GM21717 (cell line): ENCODE results near the gene BPIFB6.

ENCODE experiments used
- ATAC-seq: cut with Tn5 transposase; IDR thresholded peaks from one replicate; pipeline ENCODE4 v1.9.1; 2021; ENCODE audit warnings: mild to moderate bottlenecking, moderate library complexity; ENCODE audit not compliant: unreplicated experiment

The BPIFB6 gene

DNA sequence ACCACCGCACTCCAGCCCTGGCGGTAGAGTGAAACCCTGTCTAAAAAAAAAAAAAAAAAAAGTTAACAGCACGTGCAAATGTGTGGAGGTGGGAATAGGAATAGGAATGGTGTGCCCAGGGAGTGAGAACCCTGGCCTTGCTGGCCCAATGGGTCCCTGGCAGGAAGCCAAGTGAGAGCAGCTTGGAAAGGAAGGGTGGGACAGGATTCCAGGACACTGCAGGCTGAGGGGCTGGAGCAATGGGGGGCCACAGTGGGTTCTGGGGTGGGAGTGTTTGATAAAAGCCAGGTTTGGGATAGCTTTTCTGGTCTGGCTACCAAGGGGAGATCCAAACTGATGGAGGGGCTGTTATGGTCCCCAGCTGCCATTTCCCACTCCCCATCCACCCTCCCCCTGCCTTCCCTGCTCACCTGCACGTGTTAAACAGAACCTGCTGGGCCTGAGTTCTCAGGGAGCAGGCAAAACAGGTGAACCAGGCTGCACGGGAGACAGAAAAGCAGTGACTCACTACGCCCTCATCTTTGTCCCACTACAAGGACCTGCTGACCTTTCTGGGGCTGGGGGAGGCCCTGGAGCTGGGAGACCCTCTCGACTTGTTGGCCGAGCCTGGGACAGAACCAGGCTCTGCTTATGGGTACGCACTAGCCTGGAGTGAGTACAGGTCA lies 30.5 kb upstream of the BPIFB6 start:
- no peak for ATAC-seq

DNA sequence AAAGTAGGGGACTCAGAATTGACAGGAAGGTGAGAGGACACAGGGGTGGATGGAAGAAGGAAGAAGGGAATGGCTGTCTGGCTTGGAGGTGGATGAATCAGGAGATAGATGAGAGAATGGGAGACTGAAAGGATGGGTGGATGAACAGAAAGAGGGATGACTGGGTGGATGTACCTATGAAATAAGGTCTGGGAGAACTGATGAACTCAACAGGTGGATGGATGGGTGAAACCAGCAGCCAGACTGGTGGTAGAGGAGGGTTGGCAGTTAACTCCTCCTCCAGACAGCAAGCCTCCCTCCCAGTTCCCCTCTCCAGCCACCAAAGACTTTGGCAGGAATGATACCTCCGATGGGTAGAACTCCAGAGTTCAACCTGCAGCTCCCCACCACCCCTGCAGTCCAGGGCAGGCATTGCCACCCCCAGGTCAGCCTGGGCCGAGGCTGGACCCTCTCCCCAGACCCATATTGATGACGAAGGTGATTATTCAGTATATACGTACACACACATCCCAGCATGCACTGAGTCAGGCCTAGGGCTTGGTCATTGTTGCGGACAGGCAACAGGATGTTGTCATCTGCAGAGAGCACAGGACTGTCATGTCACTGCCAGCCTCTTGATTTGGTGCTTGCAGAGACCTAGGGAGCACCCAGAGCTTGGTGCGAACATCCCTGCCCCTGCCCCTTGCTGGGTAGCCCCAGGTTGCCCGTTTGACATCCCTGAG lies 29.2 kb upstream of the BPIFB6 start:
- ATAC-seq, result no peak

DNA sequence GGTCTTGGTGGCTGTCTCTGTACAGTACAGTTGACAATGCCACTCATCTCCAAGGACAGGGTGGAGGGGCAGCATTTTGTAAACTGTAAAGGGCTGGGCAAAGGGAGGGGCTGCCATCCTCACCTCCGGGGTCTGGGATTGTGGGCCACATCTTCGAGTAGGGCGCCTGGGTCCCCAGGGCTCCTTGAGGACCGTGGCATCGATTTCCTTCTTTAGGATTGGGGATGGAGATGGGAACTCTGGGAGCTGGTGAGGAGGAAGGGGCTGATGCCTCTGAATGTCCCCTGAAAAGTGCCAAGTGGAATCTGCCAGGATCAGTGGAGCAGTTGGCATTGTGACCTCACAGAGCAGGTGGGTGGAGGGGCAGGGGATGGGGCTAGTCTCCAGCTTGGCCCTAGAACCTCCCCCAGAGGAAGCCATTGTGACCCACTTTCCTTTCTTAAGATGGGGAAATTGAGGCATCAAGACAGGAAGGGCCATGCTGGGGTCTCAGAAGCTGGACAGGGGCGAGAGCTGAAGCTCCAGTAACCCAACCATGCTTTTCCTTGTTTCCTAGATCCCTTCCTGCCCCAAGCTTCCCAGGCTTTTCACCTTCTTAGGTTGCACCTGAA lies 27.2 kb upstream of the BPIFB6 start, which contains the start of gene SUN5:
TSS of gene SUN5 (minus strand) at position 293 of the 611 bp plus-strand sequence. CDS start at position 200, 93 bp downstream.
- no peak for ATAC-seq

DNA sequence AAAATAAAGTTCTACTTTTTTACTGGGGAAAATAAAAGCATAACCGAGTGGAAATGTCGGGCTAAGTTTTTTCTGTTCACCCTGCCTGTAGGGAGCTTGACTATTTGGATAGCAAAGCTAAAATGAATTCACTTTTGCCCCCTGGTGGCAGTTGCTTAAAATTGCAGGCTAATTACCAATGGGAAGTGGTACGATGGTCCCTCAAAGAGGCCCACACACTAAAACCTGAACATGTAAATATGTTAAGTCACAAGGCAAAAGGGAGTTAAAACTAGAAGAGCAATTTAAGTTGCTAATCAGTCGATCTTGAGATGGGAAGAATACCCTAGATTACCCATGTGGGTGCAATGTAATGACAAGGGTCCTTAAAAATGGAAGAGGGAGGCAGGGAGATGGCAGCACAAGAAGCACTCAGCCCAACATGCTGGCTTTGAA lies 26.3 kb upstream of the BPIFB6 start:
- no peak for ATAC-seq

DNA sequence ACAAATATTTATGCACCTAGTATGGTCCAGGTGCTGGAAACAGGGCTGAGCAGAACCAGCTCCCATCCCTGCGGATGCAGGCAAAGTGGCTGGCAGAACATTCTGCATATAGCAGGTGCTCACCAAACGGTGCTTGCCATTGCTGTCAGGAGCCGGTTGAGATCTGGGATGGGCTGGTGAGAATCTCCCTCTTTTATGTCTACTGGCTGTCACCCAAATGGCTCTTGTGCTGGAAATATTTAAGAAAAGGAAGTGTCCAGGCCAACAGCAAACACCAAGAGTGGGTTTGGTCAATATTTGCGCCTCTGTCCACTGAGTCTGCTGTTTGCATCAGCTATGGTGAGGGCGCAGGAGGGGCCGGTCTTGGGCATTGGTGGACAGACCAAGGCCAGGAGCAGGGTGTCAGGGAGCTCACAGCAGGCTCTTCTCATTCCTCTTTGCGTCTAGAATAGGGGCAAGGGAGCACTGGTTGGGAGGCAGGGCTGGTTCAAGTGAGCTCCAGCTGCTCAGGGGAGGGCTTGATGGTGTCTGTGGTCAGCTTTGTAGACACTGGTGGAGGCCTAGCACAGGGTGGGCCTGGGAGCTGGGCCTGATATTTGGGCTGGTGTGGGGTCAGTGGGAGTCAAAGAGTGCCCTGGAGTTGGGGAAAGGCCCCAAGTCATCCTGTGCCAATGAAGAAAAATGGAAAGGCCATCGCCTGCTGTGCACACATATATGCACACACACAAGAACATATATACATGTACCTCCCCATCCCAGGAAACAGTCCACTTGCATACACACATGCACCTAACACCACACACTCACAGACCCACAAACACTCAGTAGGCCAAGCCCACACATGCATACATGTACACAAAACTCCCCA lies 25.3 kb upstream of the BPIFB6 start:
- ATAC-seq, result no peak

DNA sequence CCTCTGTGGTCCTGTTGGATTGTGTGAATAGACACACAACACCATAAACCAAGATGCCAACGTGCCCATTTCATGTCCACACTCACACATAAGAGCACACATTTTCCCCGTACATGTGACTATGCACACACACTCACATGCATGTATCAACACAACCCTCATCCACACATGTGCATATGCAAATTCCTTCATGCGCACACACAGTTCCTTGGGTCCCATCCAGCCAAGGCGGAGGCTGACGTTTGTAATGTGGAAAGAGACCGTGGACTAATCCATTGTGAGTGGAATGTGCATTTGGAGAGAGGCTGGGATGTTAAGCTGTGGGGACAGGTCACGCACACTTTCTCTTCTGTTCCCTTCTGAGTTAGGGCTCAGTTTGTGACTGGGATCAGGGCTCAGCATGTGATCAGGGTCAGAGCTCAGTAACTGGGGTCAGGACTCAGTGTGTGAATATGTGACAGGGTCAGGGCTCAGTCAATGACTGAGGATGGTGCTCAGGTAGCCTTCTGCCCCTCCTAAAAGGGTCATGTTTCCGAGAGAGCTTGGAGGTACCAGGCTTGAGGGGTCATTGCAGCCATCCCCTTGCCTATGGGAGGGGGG lies 24.6 kb upstream of the BPIFB6 start:
- no peak for ATAC-seq

DNA sequence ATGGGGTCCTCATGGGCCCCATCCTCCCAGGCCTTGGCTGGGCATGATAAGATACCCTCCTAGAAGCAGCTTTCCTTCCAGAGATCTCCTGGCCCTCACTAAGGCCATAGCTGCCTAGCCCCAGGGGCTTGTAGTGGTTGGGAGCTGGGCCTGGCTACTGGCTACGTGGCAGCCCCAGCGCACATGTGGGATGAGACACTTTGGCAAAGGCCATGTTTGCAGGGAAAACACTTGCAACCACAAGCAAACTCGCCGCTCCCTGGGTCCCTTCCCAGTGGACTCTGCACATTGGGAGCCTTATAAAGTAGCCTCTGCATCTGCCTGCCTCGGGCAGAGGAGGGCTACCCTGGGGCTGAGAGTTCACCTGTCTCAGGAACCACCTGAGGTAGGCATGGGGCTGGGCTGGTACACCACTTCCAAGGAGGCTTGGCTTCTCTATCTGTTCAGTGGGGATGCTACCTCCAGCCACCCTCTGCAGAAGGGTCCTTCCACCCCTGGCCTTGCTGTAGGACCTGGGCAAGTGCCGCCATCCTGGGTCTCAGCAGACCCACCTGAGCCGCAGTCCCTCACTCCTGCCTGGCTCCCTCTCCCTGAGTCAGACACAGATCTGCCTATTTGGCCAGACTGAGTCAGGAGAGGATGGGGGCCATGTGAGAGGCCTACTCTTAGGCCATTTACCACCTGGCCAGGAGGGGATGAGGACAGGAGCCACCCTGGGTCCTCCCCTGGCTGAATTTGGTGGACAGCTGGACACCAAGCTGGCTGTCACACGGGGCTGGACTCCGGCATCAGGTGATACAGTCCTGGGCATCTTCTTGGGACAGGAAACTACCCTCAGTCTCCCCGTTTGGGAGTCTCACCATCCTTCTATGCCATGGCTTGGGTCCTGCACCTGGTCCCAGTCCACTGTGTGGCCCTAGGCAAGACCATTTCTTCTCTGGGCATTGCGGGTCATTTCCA lies 23.8 kb upstream of the BPIFB6 start, which contains the start of gene BPIFB2:
TSS of gene BPIFB2 (plus strand) at position 329 of the 960 bp plus-strand sequence. CDS start 871 bp downstream, outside the sequence.
- no peak for ATAC-seq

DNA sequence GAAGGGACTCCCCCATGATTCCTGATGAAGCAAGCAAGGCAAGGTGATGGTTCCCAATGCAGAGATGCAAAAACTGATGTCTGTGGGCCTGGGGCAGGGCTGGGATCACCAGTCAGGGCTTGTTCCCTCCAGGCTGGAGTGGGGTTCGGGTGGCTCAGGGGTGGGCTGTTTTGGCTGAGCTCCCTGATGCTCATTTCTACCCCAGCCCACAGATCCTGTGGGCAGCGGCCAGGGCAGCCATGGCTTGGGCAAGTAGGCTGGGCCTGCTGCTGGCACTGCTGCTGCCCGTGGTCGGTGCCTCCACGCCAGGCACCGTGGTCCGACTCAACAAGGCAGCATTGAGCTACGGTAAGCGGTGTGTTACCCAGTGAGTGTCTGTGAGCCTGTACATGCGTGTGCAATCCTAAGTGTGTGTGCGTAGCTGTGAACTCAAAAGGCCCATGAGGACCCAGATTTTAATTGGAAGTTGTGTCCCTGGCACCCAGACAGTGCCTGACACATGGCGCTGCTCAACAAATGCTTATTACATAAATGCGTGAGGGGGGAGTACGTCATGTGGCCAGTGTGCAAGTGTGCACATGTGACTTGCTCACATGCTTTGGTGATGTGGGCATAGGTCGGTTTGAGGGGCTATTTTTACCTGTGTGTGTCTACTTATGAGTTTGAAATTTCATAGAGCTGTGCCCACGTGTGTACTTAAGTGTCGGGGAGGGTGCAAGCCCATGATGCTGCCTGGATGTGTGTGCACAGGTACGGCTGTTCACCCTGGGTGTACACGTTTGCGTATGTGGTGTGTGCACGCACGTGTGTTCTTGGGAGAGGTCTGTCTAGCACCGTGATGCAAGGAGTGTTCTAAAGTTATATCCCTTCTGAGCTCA lies 22.9 kb upstream of the BPIFB6 start:
- ATAC-seq, result no peak

DNA sequence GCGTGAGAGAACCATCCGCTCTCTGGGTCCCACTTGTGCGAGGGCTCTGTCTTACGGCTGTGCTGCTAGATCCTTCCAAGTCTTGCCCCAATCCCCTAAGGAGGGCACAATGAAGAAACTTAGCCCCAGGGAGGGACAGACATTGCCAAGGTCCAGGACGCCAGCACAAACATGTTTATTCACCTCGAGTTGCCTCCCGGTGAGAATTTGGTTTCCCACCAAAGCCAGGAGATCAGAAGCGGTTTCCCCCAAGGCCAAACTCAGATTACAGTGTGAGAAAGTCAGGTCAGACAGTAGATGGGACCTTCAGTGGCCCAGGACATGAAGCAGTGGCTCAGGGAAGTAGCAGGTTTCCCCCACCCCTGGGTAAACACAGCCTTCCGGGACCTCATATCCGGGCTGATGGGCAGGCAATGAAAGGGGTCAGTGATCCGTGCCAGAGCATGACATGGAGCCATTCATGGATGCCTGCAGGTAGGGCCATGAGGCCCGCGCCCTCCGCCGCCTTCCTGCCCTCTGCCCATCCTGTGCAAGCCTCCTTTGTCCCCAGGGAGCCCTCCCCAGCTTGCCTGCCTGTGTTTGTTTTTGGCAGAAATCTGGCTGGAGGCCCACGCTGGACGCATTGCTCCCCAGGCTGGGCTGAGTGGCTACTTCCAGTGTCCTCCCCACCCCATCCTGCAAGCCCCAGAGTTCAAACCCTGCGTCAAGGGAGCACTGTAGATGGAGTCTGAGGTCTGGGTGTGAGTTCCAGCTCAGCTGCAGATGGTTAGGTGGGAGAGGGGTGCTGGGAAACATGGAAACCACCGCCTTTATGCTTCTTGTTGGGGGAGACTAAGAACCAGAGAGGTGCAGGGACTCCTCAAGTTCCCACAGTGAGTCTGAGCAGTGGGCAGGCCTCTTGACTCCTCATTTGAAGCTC lies 22.0 kb upstream of the BPIFB6 start:
- ATAC-seq, result no peak

DNA sequence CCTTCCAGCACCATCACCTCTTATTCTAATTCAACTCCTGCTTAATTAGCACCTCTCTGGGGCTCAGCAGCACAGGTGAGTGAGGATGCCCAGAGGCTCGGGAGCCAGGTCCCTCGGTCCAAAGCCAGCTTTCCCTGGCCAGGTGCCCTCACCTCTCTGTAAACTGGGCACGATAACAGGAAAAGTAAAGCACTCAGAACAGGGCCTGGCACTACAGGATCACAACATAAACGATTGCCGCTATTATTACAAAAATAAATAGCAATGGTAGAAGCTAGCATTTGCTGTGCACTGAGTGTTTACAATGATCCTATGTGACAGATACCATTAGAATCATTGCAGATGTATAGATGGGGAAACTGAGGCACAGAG lies 21.3 kb upstream of the BPIFB6 start:
- no peak for ATAC-seq

DNA sequence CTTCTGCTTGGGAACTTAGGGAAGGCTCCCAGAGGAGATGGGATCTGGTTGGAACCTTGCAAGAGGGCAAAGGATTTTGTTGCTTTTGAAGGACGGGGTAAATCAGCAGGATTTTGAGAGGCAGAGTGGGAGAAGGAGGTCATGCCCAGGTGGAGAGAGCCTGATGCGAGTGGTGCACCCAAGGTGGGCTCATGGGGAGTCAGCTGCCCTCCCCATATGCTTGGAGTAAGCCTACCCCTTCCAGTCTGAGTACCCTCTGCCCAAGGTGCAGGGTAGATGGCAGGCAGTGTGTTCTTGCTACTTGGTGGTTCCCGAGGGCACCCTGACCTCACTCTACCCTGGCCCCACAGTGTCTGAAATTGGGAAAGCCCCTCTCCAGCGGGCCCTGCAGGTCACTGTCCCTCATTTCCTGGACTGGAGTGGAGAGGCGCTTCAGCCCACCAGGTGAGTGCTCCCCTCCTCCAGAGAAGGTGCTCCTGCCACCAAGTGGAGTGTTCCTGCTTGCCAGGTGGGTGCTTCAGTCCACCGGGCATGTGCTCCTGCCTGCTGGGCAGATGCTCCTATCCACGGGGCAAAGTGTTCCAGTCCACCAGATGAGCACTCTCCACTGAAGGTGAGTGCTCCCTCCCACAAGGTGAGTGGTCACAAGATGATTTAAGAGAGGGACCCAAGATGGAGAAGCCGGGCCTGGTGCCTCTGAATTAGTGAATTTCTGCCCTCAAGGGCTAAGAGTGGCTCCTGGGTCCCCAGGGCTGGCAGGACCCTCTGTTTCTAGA lies 20.6 kb upstream of the BPIFB6 start:
- no peak for ATAC-seq

DNA sequence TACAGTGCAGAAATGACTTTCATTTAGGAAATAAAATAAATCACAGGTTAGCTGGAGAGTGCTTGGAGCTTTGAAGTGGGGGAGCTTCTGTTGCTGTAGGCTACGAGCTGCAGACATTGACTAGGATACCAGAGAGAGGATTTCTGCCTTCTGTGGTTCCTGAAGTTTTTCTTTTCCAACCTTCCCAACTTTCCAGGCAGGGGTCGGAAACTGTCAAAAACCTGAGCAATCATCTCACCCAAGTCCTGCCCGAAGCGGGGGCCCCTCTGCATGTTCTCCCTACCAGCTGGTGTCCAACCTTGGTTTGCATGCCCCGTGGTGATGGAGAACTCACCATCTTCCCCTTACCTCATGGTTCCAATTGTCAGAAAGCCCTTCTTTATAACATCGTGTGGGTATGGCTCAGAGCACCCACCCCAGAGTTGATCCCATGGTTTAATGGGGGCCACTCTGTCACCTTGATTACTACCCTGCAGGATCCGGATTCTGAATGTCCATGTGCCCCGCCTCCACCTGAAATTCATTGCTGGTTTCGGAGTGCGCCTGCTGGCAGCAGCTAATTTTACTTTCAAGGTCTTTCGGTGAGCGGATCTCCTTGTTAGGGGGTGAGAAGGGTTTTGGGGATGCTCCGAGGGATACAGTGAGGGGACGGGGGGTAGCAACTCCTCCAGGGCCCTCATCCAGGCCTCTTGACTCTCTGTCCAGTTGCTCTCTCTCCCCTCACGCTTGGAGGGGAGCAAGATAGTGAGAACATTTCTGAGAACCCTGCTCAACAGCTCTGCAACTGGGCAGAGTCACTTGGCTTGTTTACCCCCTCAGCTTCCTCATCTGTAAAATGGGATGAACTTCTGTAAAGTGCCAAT lies 18.9 kb upstream of the BPIFB6 start:
- ATAC-seq, result no peak

DNA sequence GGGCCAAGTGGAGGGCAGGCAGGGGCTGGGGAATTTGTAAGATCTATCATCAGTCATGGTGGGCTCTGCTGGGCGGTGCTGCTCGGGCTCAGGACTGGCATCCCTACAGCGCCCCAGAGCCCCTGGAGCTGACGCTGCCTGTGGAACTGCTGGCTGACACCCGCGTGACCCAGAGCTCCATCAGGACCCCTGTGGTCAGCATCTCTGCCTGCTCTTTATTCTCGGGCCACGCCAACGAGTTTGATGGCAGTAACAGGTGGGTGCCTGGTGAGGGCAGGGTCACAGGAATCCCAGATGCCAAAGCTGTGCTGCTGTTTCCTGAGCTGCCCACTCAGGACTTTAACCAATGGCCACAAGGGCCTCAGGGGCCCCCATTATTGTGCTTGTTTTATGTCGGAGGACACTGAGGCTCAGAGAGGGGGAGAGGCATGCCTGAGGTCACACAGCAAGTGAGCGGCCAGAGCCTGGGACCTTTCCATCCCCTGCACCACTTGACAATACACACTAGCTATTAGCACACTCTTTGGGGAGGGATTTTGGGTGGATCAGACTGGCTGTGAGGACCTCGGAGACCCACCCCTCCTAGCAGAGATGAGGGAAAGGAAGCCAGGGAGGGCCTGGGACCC lies 17.6 kb upstream of the BPIFB6 start:
- no peak for ATAC-seq

DNA sequence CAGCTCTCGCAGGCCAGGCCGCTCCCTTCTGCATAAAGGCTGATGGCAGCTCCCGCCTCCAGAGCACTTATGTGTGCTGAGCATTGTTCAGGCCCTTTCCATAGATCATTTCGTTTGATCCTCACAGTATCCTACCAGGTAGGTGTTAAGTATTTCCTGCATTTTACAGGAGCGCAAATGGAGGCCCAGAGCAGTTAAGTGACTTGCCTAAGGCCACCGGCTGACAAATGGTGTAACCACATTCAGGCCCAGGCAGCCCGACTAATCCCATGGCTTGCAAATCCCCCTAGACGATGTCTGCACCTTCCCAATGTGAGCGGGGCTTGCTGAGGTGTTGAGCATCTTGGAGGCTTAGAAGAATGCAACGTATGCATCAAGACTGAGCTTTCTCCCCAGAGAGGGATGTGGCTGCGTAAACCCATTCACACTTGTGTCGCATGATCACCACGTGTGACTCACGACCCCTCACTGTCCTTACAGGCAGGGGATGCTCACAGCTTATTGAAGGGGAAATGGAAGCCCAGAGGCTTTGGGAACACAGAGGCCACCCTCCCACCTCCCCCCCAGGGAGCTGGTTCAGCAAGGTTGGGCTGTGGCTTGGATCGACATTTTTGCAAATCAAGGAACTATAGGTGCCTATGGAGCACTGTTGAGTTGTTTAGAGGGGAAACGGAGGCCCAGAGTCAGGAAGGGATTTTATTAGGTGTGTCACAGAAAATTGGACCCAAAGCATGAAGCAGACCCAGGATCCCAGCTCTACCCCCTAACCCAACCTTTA lies 16.9 kb upstream of the BPIFB6 start:
- ATAC-seq, result no peak

DNA sequence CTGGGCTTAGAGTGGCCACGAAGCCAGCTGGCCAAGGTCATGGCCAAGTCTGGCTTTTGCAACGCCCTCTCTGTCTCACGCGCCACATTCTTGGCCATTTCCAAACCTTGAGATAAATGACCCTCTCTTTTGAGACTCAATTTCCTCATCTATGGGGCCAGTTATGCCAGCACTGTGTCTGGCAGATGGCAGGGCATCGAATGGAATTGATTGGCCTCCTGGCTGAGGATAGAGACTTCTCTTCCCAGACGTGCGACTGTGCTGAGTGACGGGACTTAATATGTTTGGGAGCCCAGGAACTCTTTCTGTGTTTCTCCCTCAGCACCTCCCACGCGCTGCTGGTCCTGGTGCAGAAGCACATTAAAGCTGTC lies 16.3 kb upstream of the BPIFB6 start:
- ATAC-seq, result no peak
